ENCODE measurements around the gene SYCP2L. TPM values are rescaled to one million over a fixed set of nuclear protein-coding genes. Genes with fewer than 3 reads are reported as not detected.

The SYCP2L gene
- total RNA-seq, 2 donors from 2014 or later, result 0.11 TPM; not detected in 1

DNA sequence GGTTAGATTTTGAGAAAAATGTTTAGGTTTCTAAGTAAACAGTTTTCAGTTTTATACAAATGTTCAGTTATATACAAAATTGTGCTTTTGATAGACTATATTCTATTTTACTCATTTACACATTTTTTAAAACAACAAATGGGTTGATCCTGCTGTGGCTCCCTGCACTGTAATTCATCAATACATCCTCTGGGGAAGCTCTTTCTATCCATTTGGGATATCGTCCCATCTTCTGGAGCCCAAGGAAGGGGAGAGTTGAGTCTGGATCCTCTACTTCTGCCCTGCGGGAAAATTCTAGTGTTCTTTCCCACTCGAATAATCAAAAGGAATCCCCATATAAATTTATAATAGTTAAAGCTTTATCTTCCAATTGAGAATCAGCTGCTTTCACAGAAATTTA, 75.0 kb downstream of the SYCP2L start:
- Histone ChIP-seq H3K9ac (ENCODE audit: low read depth in 2 of 2, low read length in 2 of 2) (no peak overlapping the region), H3K36me3 (no peaks in the 10 kb centered on the region), H3K4me1 (no peaks in the 10 kb centered on the region), H3K9me3 (no peaks in the 10 kb centered on the region), H3K27me3 (no peaks in the 10 kb centered on the region), H3K4me3 (no peak overlapping the region), H3K27ac (no peak overlapping the region)
- DNase-seq, result no peak
- TF ChIP-seq CTCF (IDR thresholded peaks at IDR 0.05), result no peak
- intact Hi-C loops (cut with DNase I), result no loop called here

DNA sequence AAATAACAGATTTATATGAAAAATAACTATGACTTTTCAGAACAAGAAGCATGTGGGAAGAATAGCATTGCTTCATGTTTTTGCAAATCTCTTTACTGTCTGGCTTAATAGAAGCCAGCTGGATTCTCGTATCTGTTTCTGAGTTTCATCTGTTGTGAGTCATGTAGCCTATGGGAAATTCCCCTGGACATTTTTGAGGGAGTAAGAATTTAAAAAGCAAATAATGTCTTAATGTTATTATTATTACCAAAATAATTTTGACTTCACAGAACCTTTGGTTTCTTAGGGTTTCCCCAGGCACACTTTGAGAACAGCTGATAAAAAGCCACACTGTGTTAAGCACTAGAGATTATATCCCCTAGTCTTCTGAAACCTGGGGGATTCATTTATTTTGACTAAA, 75.8 kb downstream of the SYCP2L start:
- Histone ChIP-seq H3K9ac (ENCODE audit: low read depth in 2 of 2, low read length in 2 of 2) (no peak overlapping the region), H3K27ac (no peak overlapping the region), H3K36me3 (no peaks in the 10 kb centered on the region), H3K27me3 (no peaks in the 10 kb centered on the region), H3K4me3 (no peak overlapping the region), H3K4me1 (no peaks in the 10 kb centered on the region), H3K9me3 (no peaks in the 10 kb centered on the region)
- TF ChIP-seq CTCF (IDR thresholded peaks at IDR 0.05), result no peak
- no peak for DNase-seq
- intact Hi-C loops (cut with DNase I), result no loop called here

GRCh38 chr6:10963113-10963512, 76.3 kb downstream of the SYCP2L start:
- no peak for TF ChIP-seq CTCF (IDR thresholded peaks at IDR 0.05)
- no peak overlapping the region for H3K4me3 ChIP-seq
- intact Hi-C loops (cut with DNase I), result no loop called here

GRCh38 chr6:10964684-10965083, 77.8 kb downstream of the SYCP2L start:
- H3K27me3 ChIP-seq, result no peaks in the 10 kb centered on the region
- no peak overlapping the region for H3K9ac ChIP-seq (ENCODE audit: low read depth in 2 of 2, low read length in 2 of 2)
- TF ChIP-seq CTCF (IDR thresholded peaks at IDR 0.05), result no peak

More at GRCh38 chr6:10963113-10963512, 76.3 kb downstream of the SYCP2L start:
- Histone ChIP-seq H3K4me1 (no peaks in the 10 kb centered on the region), H3K9me3 (no peaks in the 10 kb centered on the region), H3K27ac (no peak overlapping the region), H3K27me3 (no peaks in the 10 kb centered on the region), H3K36me3 (no peaks in the 10 kb centered on the region), H3K9ac (ENCODE audit: low read depth in 2 of 2, low read length in 2 of 2) (no peak overlapping the region)
- DNase-seq, result no peak

GRCh38 chr6:10968776-10969175, 81.9 kb downstream of the SYCP2L start:
- Histone ChIP-seq H3K27me3 (no peaks in the 10 kb centered on the region), H3K4me1 (no peaks in the 10 kb centered on the region), H3K4me3 (no peak overlapping the region), H3K9ac (ENCODE audit: low read depth in 2 of 2, low read length in 2 of 2) (no peak overlapping the region), H3K27ac (no peak overlapping the region), H3K9me3 (no peaks in the 10 kb centered on the region), H3K36me3 (no peaks in the 10 kb centered on the region)
- TF ChIP-seq CTCF (IDR thresholded peaks at IDR 0.05), result no peak
- DNase-seq, result no peak
- intact Hi-C loops (cut with DNase I), result no loop called here

More at GRCh38 chr6:10964684-10965083, 77.8 kb downstream of the SYCP2L start:
- no peaks in the 10 kb centered on the region for H3K36me3 ChIP-seq
- H3K4me1 ChIP-seq, result no peaks in the 10 kb centered on the region
- intact Hi-C loops (cut with DNase I), result no loop called here
- H3K27ac ChIP-seq, result no peak overlapping the region
- no peaks in the 10 kb centered on the region for H3K9me3 ChIP-seq
- DNase-seq, result no peak
- H3K4me3 ChIP-seq, result no peak overlapping the region

- H3K4me3 ChIP-seq, result no peak overlapping the region
- H3K4me1 ChIP-seq, result no peaks in the 10 kb centered on the region
Measured at GRCh38 chr6:10970731-10971130, 83.9 kb downstream of the SYCP2L start.

More at GRCh38 chr6:10970731-10971130, 83.9 kb downstream of the SYCP2L start:
- H3K9ac ChIP-seq (ENCODE audit: low read depth in 2 of 2, low read length in 2 of 2), result no peak overlapping the region
- H3K27me3 ChIP-seq, result no peaks in the 10 kb centered on the region
- TF ChIP-seq CTCF (IDR thresholded peaks at IDR 0.05), result no peak
- H3K9me3 ChIP-seq, result no peaks in the 10 kb centered on the region
- no peak overlapping the region for H3K27ac ChIP-seq
- intact Hi-C loops (cut with DNase I), result no loop called here
- no peaks in the 10 kb centered on the region for H3K36me3 ChIP-seq
- no peak for DNase-seq
